ENCODE data around the gene OSBPL5.

- TF ChIP-seq CTCF (conservative IDR thresholded peaks at IDR 0.05; ENCODE audit: low read depth, low read length) (no peak), EZH2 (IDR thresholded peaks at IDR 0.05; ENCODE audit: borderline replicate concordance, low read depth, low read length, poor library complexity, severe bottlenecking) (no peak)
Observed at GRCh38 chr11:3087821-3088800, 77.0 kb downstream of the OSBPL5 start.
